ENCODE measurements around the gene MYBPC1. TPM values are rescaled to one million over a fixed set of nuclear protein-coding genes. Genes with fewer than 3 reads are reported as not detected.

The MYBPC1 gene
- total RNA-seq, 1 experiment from 2014 or later, result not detected

GRCh38 chr12:101609198-101609597 lies 14.4 kb downstream of the MYBPC1 start:
- no peaks in the 10 kb centered on the region for H3K79me2 ChIP-seq (ENCODE audit: insufficient read depth, low read length)
- no peak overlapping the region for H3K14ac ChIP-seq (ENCODE audit: insufficient read depth, low read length)
- no peak overlapping the region for H3K27ac ChIP-seq (ENCODE audit: insufficient read length, low read depth, low read length)
- Mint-ChIP-seq H3K4me1 (peaks cover 9 to 10% of the 10 kb centered on the region in 2 experiments), H3K36me3 (ENCODE audit: insufficient read depth in 1 of 3, low read depth in 3 of 3) (no peaks in the 10 kb centered on the region), H3K9me3 (no peaks in the 10 kb centered on the region), H3K27me3 (ENCODE audit: low read depth) (no peaks in the 10 kb centered on the region; the same call in 1 of the 2 replicates), H3K4me3 (no peak overlapping the region), H3K27ac (no peak overlapping the region)
- no peak overlapping the region for H3K4me2 ChIP-seq (ENCODE audit: insufficient read depth, insufficient read length, low read length)
- no peak overlapping the region for H4K8ac ChIP-seq (replicated peaks; ENCODE audit: insufficient read length, low read depth, low read length)
- no peak for DNase-seq
- H4K20me1 ChIP-seq (ENCODE audit: control insufficient read depth, insufficient read depth, insufficient read length), result no peaks in the 10 kb centered on the region
- no peak overlapping the region for H3K9ac ChIP-seq (ENCODE audit: extremely low read depth, insufficient read length, low read length)
- H2BK120ac ChIP-seq (ENCODE audit: low read depth, low read length, poor library complexity, severe bottlenecking), result no peak overlapping the region
- H3K9me3 ChIP-seq (ENCODE audit: control insufficient read depth, low read depth, low read length), result no peaks in the 10 kb centered on the region
- no peak for TF ChIP-seq CTCF (conservative IDR thresholded peaks at IDR 0.05)
- no peak overlapping the region for H4K91ac ChIP-seq (ENCODE audit: insufficient read length, low read depth, low read length)
- H3K23me2 ChIP-seq (ENCODE audit: insufficient read length, low read depth, low read length, poor library complexity, severe bottlenecking), result no peaks in the 10 kb centered on the region
- no peak overlapping the region for H2AK5ac ChIP-seq (ENCODE audit: insufficient read length, low read length)
- no peak overlapping the region for H4K5ac ChIP-seq (ENCODE audit: insufficient read length, low read depth, low read length)
- no peak overlapping the region for H3K4ac ChIP-seq (ENCODE audit: low read depth, low read length)
- H3K79me1 ChIP-seq (ENCODE audit: insufficient read depth, low read depth, low read length, poor library complexity, severe bottlenecking), result no peaks in the 10 kb centered on the region
- WGBS (ENCODE audit: extremely low coverage, insufficient read length, low lambda C conversion rate), result no CpG with 5 or more reads among the region's 4 CpGs
- H2BK15ac ChIP-seq (ENCODE audit: low read depth, low read length), result no peak overlapping the region
- no peak overlapping the region for H3K18ac ChIP-seq (ENCODE audit: insufficient read length, low read depth, low read length)
- H3K4me1 ChIP-seq (ENCODE audit: insufficient read depth, low read length), result 0 out of 2 replicates have a peak, but pooled peaks cover 6% of the 10 kb centered on the region
- H3K27me3 ChIP-seq (ENCODE audit: insufficient read depth, low read length), result no peaks in the 10 kb centered on the region
- no peak overlapping the region for H3T11ph ChIP-seq (ENCODE audit: low read length)
- no peak overlapping the region for H2BK5ac ChIP-seq (ENCODE audit: insufficient read length, low read length)
- H2BK20ac ChIP-seq (ENCODE audit: low read depth, low read length, poor library complexity, severe bottlenecking), result no peak overlapping the region
- no peak overlapping the region for H2AFZ ChIP-seq (ENCODE audit: low read length)
- H3K23ac ChIP-seq (ENCODE audit: insufficient read length, low read depth, low read length), result no peak overlapping the region
- H2BK12ac ChIP-seq (ENCODE audit: insufficient read length, low read depth, low read length), result no peak overlapping the region
- H3K56ac ChIP-seq (ENCODE audit: insufficient read length, low read depth, low read length), result no peak overlapping the region
